Posterior cingulate gyrus (tissue), 11 donors: ENCODE data around the gene PCDH12.

ENCODE experiments used
- DNase-seq, 10 donors: peaks; one replicate each; pipeline versions ENCODE4 v3.0.0 to v3.0.0-alpha.2; 2020 to 2021; ENCODE audit warnings: mixed read lengths in 3 of 10
- intact Hi-C: fragments of 100-400 bp; cut with DNase I; formaldehyde crosslinking; loops from one replicate; pipeline ENCODE4 v1.15.1; 2023

Gene PCDH12

GRCh38 chr5:141914199-141914743, 43.7 kb downstream of the PCDH12 start:
- peak; percentile 24 to 94 (median 60) for DNase-seq
- intact Hi-C loops, result loop anchor here (1.0 kb wide), 2 partner anchors 212 to 222 kb away; no protein-coding TSS in a partner anchor

- DNase-seq, result peak in 7 of 10 donors; percentile 30 to 89 (median 57)
- intact Hi-C loops, result loop anchor here (1.0 kb wide), 2 partner anchors 211 to 221 kb away; no protein-coding TSS in a partner anchor
Observed at GRCh38 chr5:141913560-141914198, 44.3 kb downstream of the PCDH12 start.

- no peak for DNase-seq
- intact Hi-C loops, result no loop called here
Observed at GRCh38 chr5:141910271-141910673, 47.7 kb downstream of the PCDH12 start.

GRCh38 chr5:141909212-141909611, 48.8 kb downstream of the PCDH12 start:
- DNase-seq, result no peak
- intact Hi-C loops, result no loop called here

- intact Hi-C loops, result no loop called here
- DNase-seq, result no peak
Observed at GRCh38 chr5:141908796-141909195, 49.2 kb downstream of the PCDH12 start.

- intact Hi-C loops, result no loop called here
- DNase-seq, result no peak
Observed at GRCh38 chr5:141906972-141907371, 51.0 kb downstream of the PCDH12 start.

- DNase-seq, result no peak
- intact Hi-C loops, result no loop called here
Observed at GRCh38 chr5:141906517-141906916, 51.5 kb downstream of the PCDH12 start.

GRCh38 chr5:141904551-141904950, 53.5 kb downstream of the PCDH12 start:
- intact Hi-C loops, result no loop called here
- DNase-seq, result no peak

- no peak for DNase-seq
- intact Hi-C loops, result no loop called here
Observed at GRCh38 chr5:141903261-141903660, 54.7 kb downstream of the PCDH12 start.

GRCh38 chr5:141902015-141902814, 55.8 kb downstream of the PCDH12 start:
- intact Hi-C loops, result no loop called here
- DNase-seq, result no peak

- DNase-seq, result no peak
- intact Hi-C loops, result no loop called here
Observed at GRCh38 chr5:141898448-141899049, 59.5 kb downstream of the PCDH12 start.

- intact Hi-C loops, result no loop called here
Observed at GRCh38 chr5:141897425-141897824, 60.6 kb downstream of the PCDH12 start.

More at GRCh38 chr5:141897425-141897824, 60.6 kb downstream of the PCDH12 start:
- DNase-seq, result no peak
